KG1 (cell line): Measurements from ENCODE around the gene TMEM260.
"Not testable (repeated sequence)": the region's sequence is repeated elsewhere in the genome, so short reads cannot be mapped to it uniquely, and the experiment has no call there.

Source experiments
- DNase-seq: peaks from one replicate; lab custom pipeline; 2025; lab: John Stamatoyannopoulos, UW

Gene TMEM260

GRCh38 chr14:56676042-56676441 is 96.4 kb downstream of the TMEM260 start:
- no peak for DNase-seq

- no peak for DNase-seq
These were observed 99.2 kb downstream of the TMEM260 start for GRCh38 chr14:56678838-56679237.

DNA sequence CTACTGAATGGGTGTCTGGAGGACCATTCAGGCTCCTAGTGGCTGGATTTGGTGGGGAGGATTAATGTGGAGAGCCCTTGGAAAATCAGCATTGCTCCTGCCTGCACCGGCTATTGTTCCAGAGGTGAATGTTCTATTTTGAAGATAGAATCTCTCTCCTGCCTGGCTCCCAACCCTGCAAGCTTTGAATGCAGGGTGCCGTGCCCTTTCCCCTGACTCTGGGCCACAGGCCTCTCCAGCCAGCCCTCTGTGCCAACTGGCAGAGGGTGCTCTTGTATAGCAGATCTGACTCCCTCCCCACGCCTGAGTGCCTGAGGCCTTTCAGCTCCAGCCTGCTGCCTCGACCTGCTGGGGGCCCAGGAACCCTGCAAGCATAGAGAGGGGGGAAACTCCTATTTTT is 106.8 kb downstream of the TMEM260 start:
- no peak for DNase-seq

DNA sequence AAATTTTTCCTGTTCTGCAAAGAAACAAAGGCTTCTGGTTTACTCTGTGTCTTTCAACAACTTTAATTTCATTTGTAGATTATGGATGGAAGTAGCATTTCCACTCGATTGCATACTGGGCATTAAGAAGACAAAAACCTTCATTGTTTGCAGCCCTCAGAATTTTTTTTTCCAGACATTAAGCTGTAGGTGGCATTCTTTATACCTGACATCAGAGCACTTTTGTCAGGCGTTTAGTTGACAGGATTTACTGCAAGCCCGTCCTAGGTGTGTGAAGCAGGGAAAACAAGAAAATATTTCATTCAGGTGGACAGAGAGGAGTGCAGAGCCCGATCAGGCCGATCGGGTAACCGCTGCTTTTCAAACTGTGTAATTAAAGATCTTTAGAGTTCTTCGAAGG is 107.5 kb downstream of the TMEM260 start:
- DNase-seq: no peak

DNA sequence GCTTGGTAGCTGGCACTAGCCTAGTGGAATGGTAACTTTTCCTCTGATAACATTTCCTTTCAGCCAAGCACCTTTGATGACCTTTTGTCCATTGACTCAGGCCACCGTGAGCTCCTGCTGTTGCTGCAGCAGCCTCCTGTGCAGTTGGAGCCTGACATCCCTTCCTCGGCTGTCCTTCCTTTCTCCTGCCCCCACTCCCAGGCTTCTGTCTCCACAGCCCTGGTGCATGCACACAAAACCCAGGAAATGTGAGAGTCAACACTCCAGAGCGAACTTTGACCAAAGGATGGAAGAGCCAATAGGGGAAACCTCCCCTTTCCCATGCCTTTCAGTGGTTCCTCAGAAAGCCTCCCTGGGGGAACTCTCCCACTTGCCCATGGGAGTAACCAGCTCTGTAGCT is 115.0 kb downstream of the TMEM260 start:
- no peak for DNase-seq

DNA sequence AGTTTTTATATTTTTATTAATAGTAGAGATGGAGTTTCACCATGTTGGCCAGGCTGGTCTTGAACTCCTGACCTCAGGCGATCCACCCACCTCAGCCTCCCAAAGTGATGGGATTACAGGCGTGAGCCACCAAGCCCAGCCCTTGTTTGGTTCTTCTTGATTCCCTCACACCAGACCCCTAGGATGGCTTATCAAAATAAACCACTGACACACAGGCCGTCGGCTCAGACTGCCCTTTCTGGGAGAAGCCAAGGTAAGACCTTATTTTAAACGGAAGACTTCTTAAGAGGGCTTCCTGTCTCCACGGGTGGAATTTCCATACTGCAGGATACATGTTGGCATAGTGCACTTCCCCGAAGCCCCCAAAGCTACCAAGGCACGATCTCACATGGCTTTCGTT is 115.6 kb downstream of the TMEM260 start:
- DNase-seq: not testable (repeated sequence)
